Osteoblast (primary cell): ENCODE results near the gene MEOX2. TPM values are rescaled to one million over a fixed set of nuclear protein-coding genes. Genes with fewer than 3 reads are reported as not detected.

ENCODE experiments used
- DNase-seq: peaks from one replicate; pipeline ENCODE4 v3.0.0; 2011; ENCODE audit warnings: low spot score, mixed read lengths; ENCODE audit not compliant: insufficient read length; ENCODE audit errors: missing footprints
- H2AFZ ChIP-seq: 2 replicates; pipeline ENCODE4 v1.6.0; 2011; ENCODE audit warnings: mild to moderate bottlenecking, low read length
- H3K27ac ChIP-seq: 2 replicates; pipeline ENCODE4 v1.5.1; 2011; ENCODE audit warnings: mild to moderate bottlenecking, low read depth, low read length, moderate library complexity
- H3K27me3 ChIP-seq: 2 replicates; pipeline ENCODE4 v1.6.0; 2012; ENCODE audit warnings: mild to moderate bottlenecking, control low read depth, inconsistent platforms, low read length, moderate library complexity; ENCODE audit not compliant: insufficient read depth
- H3K36me3 ChIP-seq: 2 replicates; pipeline ENCODE4 v1.5.1; 2011; ENCODE audit warnings: mild to moderate bottlenecking, low read length, control low read depth, moderate library complexity; ENCODE audit not compliant: insufficient read depth
- H3K4me1 ChIP-seq: 2 replicates; pipeline ENCODE4 v1.5.1; 2011; ENCODE audit warnings: mild to moderate bottlenecking, low read length, control low read depth, moderate library complexity; ENCODE audit not compliant: insufficient read depth
- H3K4me2 ChIP-seq: 2 replicates; pipeline ENCODE4 v1.6.0; 2011; ENCODE audit warnings: mild to moderate bottlenecking, low read length; ENCODE audit not compliant: insufficient read depth
- H3K4me3 ChIP-seq: fragments of 200-600 bp; sonication (generic); 3 replicates; pipeline ENCODE4 v1.5.1; 2012; ENCODE audit warnings: mild to moderate bottlenecking, low read length, inconsistent platforms; ENCODE audit not compliant: insufficient read depth
- H3K79me2 ChIP-seq: 2 replicates; pipeline ENCODE4 v1.6.0; 2012; ENCODE audit warnings: mild to moderate bottlenecking, low read length, control low read depth, inconsistent platforms; ENCODE audit not compliant: insufficient read depth
- H3K9me3 ChIP-seq: 2 replicates; pipeline ENCODE4 v1.5.1; 2011; ENCODE audit warnings: low read depth, low read length, control low read depth
- H4K20me1 ChIP-seq: 2 replicates; pipeline ENCODE4 v1.6.0; 2012; ENCODE audit warnings: mild to moderate bottlenecking, low read length, control low read depth; ENCODE audit not compliant: insufficient read depth
- CTCF ChIP-seq: IDR thresholded peaks from 2 replicates; pipeline ENCODE4 v1.5.1; 2011; ENCODE audit warnings: mild to moderate bottlenecking, low read depth, low read length, moderate library complexity; ENCODE audit errors: extremely low read depth
- total RNA-seq: library from RNA; depleted of rRNA; stranded (reverse); fragments of >200 nt; gene quantifications from 2 replicates; pipeline ENCODE4 v1.2.3, GENCODE V29; 2012

MEOX2 gene
- total RNA-seq, 1 donor = 4.7 TPM

GRCh38 chr7:15628876-15629275, 57.6 kb downstream of the MEOX2 start:
- no peak for DNase-seq
- no peaks in the 10 kb centered on the region for H4K20me1 ChIP-seq
- no peaks in the 10 kb centered on the region for H3K9me3 ChIP-seq
- H2AFZ ChIP-seq = peak overlapping the region; percentile 20
- no peaks in the 10 kb centered on the region for H3K36me3 ChIP-seq
- no peak overlapping the region for H3K4me3 ChIP-seq
- peak overlapping the region; percentile 17 for H3K4me2 ChIP-seq
- peak overlapping the region; percentile 58 for H3K27ac ChIP-seq
- H3K79me2 ChIP-seq = no peaks in the 10 kb centered on the region
- no peak for TF ChIP-seq CTCF
- H3K27me3 ChIP-seq = no peaks in the 10 kb centered on the region
- peaks cover 38% of the 10 kb centered on the region for H3K4me1 ChIP-seq

GRCh38 chr7:15626041-15626440, 60.4 kb downstream of the MEOX2 start:
- Histone ChIP-seq H2AFZ (no peak overlapping the region), H3K79me2 (no peaks in the 10 kb centered on the region), H3K4me2 (peak overlapping the region; percentile 40), H3K4me3 (no peak overlapping the region), H3K27me3 (no peaks in the 10 kb centered on the region), H3K9me3 (no peaks in the 10 kb centered on the region), H3K36me3 (no peaks in the 10 kb centered on the region), H3K27ac (peak overlapping the region; percentile 91), H4K20me1 (no peaks in the 10 kb centered on the region), H3K4me1 (peaks cover 38% of the 10 kb centered on the region)
- TF ChIP-seq CTCF = no peak
- DNase-seq = no peak

GRCh38 chr7:15625466-15625865, 61.0 kb downstream of the MEOX2 start:
- Histone ChIP-seq H3K4me1 (peaks cover 38% of the 10 kb centered on the region), H3K4me3 (no peak overlapping the region), H3K4me2 (peak overlapping the region; percentile 40), H3K27me3 (no peaks in the 10 kb centered on the region), H3K79me2 (no peaks in the 10 kb centered on the region), H3K9me3 (no peaks in the 10 kb centered on the region), H3K36me3 (no peaks in the 10 kb centered on the region), H3K27ac (peak overlapping the region; percentile 91), H2AFZ (no peak overlapping the region), H4K20me1 (no peaks in the 10 kb centered on the region)
- peak; percentile 82 for DNase-seq
- no peak for TF ChIP-seq CTCF

GRCh38 chr7:15621468-15621867, 65.0 kb downstream of the MEOX2 start:
- Histone ChIP-seq H3K4me3 (no peak overlapping the region), H3K27me3 (no peaks in the 10 kb centered on the region), H3K4me2 (no peak overlapping the region), H2AFZ (no peak overlapping the region), H3K36me3 (no peaks in the 10 kb centered on the region), H3K9me3 (no peaks in the 10 kb centered on the region), H3K4me1 (peaks cover 17% of the 10 kb centered on the region), H4K20me1 (no peaks in the 10 kb centered on the region), H3K79me2 (no peaks in the 10 kb centered on the region), H3K27ac (no peak overlapping the region)
- DNase-seq = no peak
- TF ChIP-seq CTCF = no peak
